Spinal cord (tissue), 10 donors: ENCODE data around the gene MAPKAPK2. TPM values are rescaled to one million over a fixed set of nuclear protein-coding genes. Genes with fewer than 3 reads are reported as not detected.
A peak's percentile ranks its signal among the peaks of the same experiment; 100 is the strongest.

ENCODE experiments used
- DNase-seq, 6 donors: peaks; one replicate each; pipeline versions ENCODE4 v3.0.0 to v3.0.0-alpha.2; 2013 to 2015; ENCODE audit warnings: low spot score in 6 of 6, low read depth in 4 of 6
- H3K27ac ChIP-seq: one replicate; pipeline ENCODE4 v1.5.1; 2013; ENCODE audit warnings: low read depth, low read length, control low read depth
- H3K27me3 ChIP-seq: one replicate; pipeline ENCODE4 v1.6.1; 2013; ENCODE audit warnings: low read length; ENCODE audit not compliant: control insufficient read depth, insufficient read depth
- H3K36me3 ChIP-seq: one replicate; pipeline ENCODE4 v1.6.1; 2013; ENCODE audit warnings: low read length; ENCODE audit not compliant: control insufficient read depth, insufficient read depth
- H3K4me1 ChIP-seq: one replicate; pipeline ENCODE4 v1.6.1; 2013; ENCODE audit warnings: low read length; ENCODE audit not compliant: control insufficient read depth, insufficient read depth
- H3K4me3 ChIP-seq: one replicate; pipeline ENCODE4 v1.5.1; 2013; ENCODE audit warnings: low read depth, low read length, control low read depth
- H3K9me3 ChIP-seq: one replicate; pipeline ENCODE4 v1.6.1; 2013; ENCODE audit warnings: low read length; ENCODE audit not compliant: control insufficient read depth, insufficient read depth
- WGBS: methylation state at CpG from one replicate; pipeline ENCODE4 v1.1.5; 2013; ENCODE audit warnings: missing lambda C conversion rate; ENCODE audit not compliant: insufficient coverage; 5-methylcytosine and 5-hydroxymethylcytosine counted together
- polyA plus RNA-seq, 2 donors: library from polyadenylated mRNA; unstranded; fragments of 120-200 nt; gene quantifications; one replicate each; pipeline ENCODE4 v1.2.1, GENCODE V29; 2013; ENCODE audit not compliant: insufficient read length in 2 of 2
- total RNA-seq, 2 donors: library from RNA; depleted of rRNA in 1 of 2; stranded (reverse); fragments of 120-200 nt in 1 of 2; fragments of >200 nt in 1 of 2; gene quantifications; one replicate each; pipeline versions ENCODE4 v1.2.3 to v1.2.4, GENCODE V29; 2013 to 2014
- donor health status: healthy.

The MAPKAPK2 gene
- total and polyA plus RNA-seq, 4 donors: 17.3 to 42.7 (median 35.4) TPM

GRCh38 chr1:206732992-206733391 is 48.3 kb downstream of the MAPKAPK2 start:
- Histone ChIP-seq H3K4me1 (peaks cover 2% of the 10 kb centered on the region), H3K27me3 (no peaks in the 10 kb centered on the region), H3K36me3 (peaks cover 69% of the 10 kb centered on the region), H3K9me3 (no peaks in the 10 kb centered on the region), H3K27ac (no peak overlapping the region), H3K4me3 (no peak overlapping the region)
- WGBS: 87% methylated on average over 6 of the region's 11 CpGs
- no peak for DNase-seq

GRCh38 chr1:206734499-206735142 is 49.9 kb downstream of the MAPKAPK2 start:
- H3K27ac ChIP-seq: no peak overlapping the region
- no peaks in the 10 kb centered on the region for H3K4me1 ChIP-seq
- DNase-seq: peak in 2 of 6 donors; percentile 24 to 31
- no peaks in the 10 kb centered on the region for H3K27me3 ChIP-seq
- no peaks in the 10 kb centered on the region for H3K9me3 ChIP-seq
- WGBS: 67% methylated on average over 8 of the region's 9 CpGs
- no peak overlapping the region for H3K4me3 ChIP-seq
- H3K36me3 ChIP-seq: peaks cover 57% of the 10 kb centered on the region

GRCh38 chr1:206735553-206736031 is 50.9 kb downstream of the MAPKAPK2 start:
- Histone ChIP-seq H3K27ac (no peak overlapping the region), H3K27me3 (no peaks in the 10 kb centered on the region), H3K4me1 (no peaks in the 10 kb centered on the region), H3K36me3 (peaks cover 47% of the 10 kb centered on the region), H3K4me3 (no peak overlapping the region), H3K9me3 (no peaks in the 10 kb centered on the region)
- peak in 1 of 6 donors; percentile 18 for DNase-seq
- WGBS: 80% methylated on average over 4 of the region's 5 CpGs

GRCh38 chr1:206736878-206737728 is 52.4 kb downstream of the MAPKAPK2 start:
- H3K27ac ChIP-seq: no peak overlapping the region
- H3K4me3 ChIP-seq: no peak overlapping the region
- peaks cover 32% of the 10 kb centered on the region for H3K36me3 ChIP-seq
- DNase-seq: no peak
- no peaks in the 10 kb centered on the region for H3K27me3 ChIP-seq
- 91% methylated on average over 14 of the region's 14 CpGs for WGBS
- H3K4me1 ChIP-seq: no peaks in the 10 kb centered on the region
- H3K9me3 ChIP-seq: no peaks in the 10 kb centered on the region

- 25% methylated on average over 1 of the region's 3 CpGs for WGBS
- DNase-seq: no peak
- H3K27ac ChIP-seq: no peak overlapping the region
- H3K36me3 ChIP-seq: peaks cover 26% of the 10 kb centered on the region
- no peak overlapping the region for H3K4me3 ChIP-seq
- H3K27me3 ChIP-seq: no peaks in the 10 kb centered on the region
- no peaks in the 10 kb centered on the region for H3K4me1 ChIP-seq
- no peaks in the 10 kb centered on the region for H3K9me3 ChIP-seq
These were observed 53.1 kb downstream of the MAPKAPK2 start for GRCh38 chr1:206737729-206738201.

GRCh38 chr1:206738370-206739366 is 54.0 kb downstream of the MAPKAPK2 start:
- peaks cover 18% of the 10 kb centered on the region for H3K36me3 ChIP-seq
- H3K4me3 ChIP-seq: no peak overlapping the region
- no peak overlapping the region for H3K27ac ChIP-seq
- DNase-seq: no peak
- no peaks in the 10 kb centered on the region for H3K9me3 ChIP-seq
- no peaks in the 10 kb centered on the region for H3K27me3 ChIP-seq
- WGBS: 67% methylated on average over 1 of the region's 3 CpGs
- H3K4me1 ChIP-seq: no peaks in the 10 kb centered on the region

- Histone ChIP-seq H3K4me1 (no peaks in the 10 kb centered on the region), H3K27me3 (no peaks in the 10 kb centered on the region), H3K36me3 (peaks cover 11% of the 10 kb centered on the region), H3K9me3 (no peaks in the 10 kb centered on the region), H3K4me3 (no peak overlapping the region), H3K27ac (no peak overlapping the region)
- DNase-seq: no peak
- 41% methylated on average over 3 of the region's 5 CpGs for WGBS
These were observed 54.8 kb downstream of the MAPKAPK2 start for GRCh38 chr1:206739411-206740076.

GRCh38 chr1:206741142-206741701 is 56.5 kb downstream of the MAPKAPK2 start:
- no peaks in the 10 kb centered on the region for H3K27me3 ChIP-seq
- H3K9me3 ChIP-seq: no peaks in the 10 kb centered on the region
- H3K4me3 ChIP-seq: no peak overlapping the region
- H3K27ac ChIP-seq: no peak overlapping the region
- H3K4me1 ChIP-seq: no peaks in the 10 kb centered on the region
- WGBS: 79% methylated on average over 5 of the region's 6 CpGs
- DNase-seq: no peak
- peaks cover 3% of the 10 kb centered on the region for H3K36me3 ChIP-seq
